Activated naive CD4-positive, alpha-beta T cell (primary cell): ENCODE results near the gene IL18.
"Not testable (repeated sequence)": the region's sequence is repeated elsewhere in the genome, so short reads cannot be mapped to it uniquely, and the experiment has no call there.

Experiments used
- DNase-seq, 4 experiments: peaks; one replicate each; lab custom pipeline; 2025; lab: John Stamatoyannopoulos, UW

IL18 gene

GRCh38 chr11:112167145-112167544, 3.3 kb upstream of the IL18 start, which contains the start of gene TEX12:
TSS of gene TEX12 (plus strand) at chr11:112167372. CDS start at chr11:112169269, 1,897 bp downstream.
- DNase-seq, result no peak

DNA sequence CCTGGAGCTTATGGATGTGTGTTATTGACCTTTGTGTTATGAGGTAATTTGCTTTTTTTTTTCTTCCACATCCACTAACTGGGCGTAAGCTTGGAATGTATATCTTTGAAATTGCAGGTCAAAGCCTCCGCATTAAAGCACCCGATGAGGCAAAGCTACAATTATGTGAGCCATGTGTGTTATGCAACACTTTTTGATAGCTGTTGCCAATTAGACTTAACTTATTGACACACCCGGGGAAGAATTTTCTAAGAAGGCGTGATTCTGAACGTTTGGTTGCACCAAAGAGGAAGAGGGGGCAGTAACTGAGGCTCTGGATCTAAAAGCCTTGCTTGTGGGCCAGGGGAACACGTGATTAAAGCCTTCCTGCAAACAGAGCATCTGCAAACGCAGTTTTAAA, 2.7 kb upstream of the IL18 start:
- DNase-seq, result no peak

GRCh38 chr11:112165049-112165448, 1.2 kb upstream of the IL18 start:
- DNase-seq, result no peak

DNA sequence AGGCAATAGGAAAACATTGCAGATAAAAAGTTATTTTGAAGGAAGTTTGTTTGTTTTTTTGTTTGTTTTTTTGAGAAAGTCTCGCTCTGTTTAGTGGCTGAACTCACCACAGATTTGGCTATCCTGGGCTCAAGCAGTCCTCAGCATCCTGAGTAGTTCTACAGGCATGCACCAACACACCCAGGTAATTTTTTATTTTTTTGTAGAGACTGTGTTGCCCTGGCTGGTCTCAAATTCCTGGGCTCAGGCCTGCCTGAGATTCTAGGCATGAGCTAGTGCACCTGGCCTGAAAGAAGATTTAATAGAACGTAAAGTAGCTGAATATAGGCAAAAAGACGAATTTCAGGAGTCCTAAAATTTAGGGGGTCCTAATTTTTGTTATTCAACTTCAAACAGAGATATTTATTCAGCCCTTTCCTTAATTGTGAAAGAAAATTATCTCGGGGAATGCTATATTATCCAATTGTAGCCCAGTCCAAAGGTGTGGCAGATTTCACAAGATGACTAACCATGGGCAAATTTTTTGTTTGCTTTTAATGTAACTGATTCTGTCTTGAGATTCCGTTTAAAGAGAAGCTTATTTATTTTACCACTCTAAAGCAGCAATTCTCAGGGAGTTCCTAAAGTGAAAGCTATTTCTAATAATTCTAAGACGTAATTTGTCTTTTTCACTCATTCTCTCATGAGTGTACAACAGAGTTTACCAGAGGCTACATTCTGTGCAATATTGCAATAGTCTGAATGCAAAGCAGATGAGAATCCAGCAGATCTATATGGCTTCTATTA, 940 bp downstream of the IL18 start:
- no peak for DNase-seq

GRCh38 chr11:112162200-112162599, 1.7 kb downstream of the IL18 start:
- not testable (repeated sequence) for DNase-seq

- DNase-seq, result no peak
Measured at GRCh38 chr11:112161012-112161411, 2.9 kb downstream of the IL18 start.

DNA sequence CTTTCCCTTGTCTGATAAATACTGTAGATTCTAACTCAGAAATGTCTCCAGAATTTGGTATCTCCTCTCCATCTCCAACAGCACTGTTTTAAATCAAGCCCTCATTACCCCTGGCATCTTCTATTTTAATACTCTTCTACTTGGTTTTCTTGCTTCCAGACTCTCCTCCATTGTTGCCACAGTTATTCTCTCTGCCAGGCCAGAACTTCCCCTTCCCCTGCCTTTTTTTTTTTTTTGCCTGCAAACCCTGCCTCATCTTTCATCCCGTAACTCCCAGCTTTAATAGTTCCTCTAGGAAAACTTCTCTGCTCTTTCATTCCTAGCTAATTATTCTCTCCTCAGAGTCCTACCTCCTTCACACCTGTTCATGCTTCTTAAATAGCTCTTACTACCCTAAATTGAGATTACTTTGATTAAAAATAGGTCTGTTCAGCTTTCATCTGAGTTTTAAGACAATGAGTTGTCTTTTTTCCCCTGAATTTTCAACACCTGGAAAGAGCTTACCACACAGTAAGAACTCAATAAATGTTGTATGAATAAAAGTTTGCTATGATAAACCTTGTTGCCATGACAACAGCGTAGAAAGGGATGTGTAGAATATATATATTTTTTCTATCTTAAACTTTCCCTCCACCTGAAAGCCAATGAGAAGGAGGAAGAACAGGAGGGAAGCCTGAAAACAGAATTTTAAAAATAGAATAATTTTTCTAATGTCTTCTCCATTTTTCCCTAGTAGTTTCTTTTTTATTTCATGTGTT, 3.6 kb downstream of the IL18 start:
- DNase-seq, result no peak

GRCh38 chr11:112159098-112160065, 4.5 kb downstream of the IL18 start:
- no peak for DNase-seq

DNA sequence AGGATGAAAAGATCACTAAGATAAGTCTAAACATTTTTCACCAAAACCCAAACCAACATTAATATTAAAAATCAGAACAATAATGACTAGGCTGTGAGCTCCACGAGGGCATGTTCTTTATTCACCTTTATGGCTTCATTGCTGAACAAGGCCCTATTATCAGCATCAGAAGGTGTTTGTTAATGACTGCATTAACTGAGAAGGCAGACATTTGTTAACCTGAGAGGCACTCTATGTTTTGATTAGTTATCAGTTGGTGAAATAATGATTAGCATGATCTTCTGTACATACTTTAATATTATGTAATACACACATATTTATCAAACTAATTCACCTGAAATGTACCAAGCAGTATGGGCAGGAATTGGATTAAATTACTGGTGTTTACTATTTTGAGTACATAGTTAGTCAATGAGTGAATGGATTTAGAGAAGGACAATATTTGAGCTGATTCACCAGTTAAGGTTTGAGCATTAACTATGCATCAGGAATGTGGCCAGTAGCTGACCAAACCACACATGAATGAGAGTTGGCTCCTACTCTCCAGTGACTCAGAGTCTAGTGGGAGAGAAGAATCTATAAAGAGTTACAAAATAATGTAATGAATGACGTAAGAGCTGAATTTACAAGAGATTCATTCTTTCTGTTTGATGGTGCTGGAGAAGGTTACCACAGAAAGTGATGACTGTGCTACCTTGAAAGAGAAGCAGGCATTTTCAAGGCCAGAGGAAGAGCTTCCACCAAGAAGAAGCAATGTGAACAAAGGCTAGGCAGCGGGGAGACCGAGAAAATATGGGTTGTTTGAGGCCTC, 6.7 kb downstream of the IL18 start:
- DNase-seq, result no peak

DNA sequence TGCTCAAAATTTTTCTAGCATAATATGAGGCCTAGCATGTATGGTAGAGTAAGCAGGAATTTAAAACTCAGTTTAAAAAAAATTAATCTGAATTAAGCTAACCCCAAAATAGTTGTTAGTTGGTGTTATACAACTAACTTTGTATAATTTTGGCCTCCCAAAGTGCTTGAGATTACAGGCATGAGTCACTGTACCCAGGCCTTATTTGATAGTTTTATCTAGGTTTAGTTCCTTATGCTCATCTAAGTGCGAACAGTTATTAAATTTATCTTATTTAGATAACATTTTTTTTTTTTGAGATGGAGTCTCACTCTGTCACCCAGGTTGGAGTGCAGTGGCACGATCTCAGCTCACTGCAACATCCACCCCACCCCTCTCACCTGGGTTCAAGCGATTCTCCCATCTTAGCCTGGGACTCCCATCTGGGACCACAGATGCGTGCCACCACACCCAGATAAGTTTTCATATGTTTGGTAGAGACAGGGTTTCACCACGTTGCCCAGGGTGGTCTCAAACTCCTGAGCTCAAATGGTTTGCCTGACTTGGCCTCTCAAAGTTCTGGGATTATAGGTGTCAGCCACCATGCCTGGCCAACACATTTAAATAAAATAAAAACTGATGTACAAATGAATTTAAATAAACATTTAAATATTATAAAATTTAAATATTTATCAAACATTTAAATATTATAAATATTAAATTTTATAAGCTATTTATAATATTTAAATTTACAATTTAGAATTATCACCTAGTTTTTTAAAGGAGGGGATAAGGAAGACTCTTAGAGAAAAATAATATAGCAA, 7.5 kb downstream of the IL18 start:
- DNase-seq, result no peak

DNA sequence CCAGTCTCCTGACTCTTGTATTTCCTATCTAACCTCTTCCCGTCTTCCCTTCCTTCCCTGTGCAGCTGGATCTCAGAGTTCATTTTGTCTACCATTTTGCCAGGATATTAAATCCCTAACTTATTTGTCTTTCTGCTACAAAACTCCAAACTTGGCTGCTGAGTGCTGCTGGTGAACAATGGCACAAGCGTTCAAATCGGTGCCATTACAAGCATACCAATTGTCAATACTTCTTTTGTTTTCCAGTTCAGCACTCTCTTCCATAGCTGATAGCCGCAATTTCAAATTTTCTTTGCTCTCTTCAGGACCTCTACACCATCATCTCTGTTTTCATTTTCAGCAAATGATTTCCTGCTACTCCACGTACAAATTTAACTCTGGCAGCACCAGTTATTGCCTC, 13.4 kb downstream of the IL18 start:
- DNase-seq, result no peak

- no peak for DNase-seq
Measured at GRCh38 chr11:112143597-112143996, 20.3 kb downstream of the IL18 start.

DNA sequence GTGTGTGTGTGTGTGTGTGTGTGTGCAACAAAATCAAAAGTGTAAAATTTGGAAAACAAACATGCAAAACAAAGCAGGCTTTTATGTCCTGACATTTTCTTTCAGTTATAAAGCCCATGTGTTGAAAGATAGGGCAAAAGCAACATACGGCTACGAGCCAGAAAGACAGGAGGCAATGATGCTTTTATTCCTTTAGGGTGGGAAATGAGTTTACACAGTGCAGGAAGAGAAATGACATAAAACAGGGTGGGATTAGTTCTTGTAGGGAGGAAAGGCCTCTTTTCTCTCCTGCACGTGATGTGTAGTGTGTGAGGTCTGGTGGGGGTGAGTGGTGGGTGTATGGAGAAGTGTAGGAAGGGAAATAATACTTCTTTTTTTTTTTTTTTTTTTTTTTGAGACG, 29.4 kb downstream of the IL18 start:
- DNase-seq, result no peak

DNA sequence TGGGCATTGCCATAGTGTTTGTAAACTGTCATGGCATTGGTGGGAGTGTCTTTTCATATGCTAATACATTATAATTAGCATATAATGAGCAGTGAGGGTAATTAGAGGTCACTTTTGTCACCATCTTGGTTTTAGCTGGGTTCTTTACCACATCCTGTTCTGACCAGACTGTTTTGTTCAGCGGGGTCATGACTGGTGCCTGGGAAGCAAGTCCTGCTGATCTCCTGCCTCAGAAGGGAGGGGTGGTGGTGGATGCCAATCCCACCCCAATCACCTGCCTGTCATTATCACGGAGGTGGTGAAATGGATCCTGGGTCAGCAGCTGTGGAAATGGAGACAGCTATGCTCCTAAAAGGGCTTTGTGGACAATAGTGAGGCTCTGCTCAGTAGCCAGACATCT, 31.2 kb downstream of the IL18 start:
- no peak for DNase-seq

- no peak for DNase-seq
Measured at GRCh38 chr11:112129656-112130055, 34.2 kb downstream of the IL18 start.

DNA sequence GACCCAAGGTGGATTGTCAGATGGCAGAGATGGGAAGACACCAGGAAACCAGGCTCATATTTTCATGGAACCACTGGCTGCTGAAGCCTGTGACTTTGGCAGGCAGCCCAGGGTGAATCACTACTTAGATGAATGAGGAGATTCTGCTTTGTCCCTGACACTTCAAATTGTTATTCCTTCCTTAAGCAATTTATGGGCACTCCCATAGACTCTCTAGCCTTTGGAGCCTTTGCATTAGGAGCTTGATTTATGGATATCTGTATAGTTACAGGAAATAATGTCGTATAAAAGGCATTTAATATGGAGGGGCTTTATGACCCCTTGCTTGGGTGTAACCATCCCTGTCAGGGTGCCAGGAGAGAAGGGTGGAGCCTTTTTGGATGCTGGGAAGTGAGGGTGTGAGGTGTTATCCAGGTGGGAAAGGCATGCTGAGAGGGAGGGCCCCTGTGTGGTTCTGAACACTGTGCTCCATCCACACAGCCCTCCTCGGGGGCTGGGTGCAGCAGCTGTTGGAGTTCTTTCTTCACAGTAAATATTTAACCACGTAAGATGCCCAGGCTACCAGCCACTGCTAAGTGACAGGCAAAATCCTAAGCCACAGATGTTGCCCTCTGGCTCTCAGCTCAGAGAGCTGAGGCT, 35.3 kb downstream of the IL18 start:
- no peak for DNase-seq

- DNase-seq, result no peak
Measured at GRCh38 chr11:112127056-112127455, 36.8 kb downstream of the IL18 start.

DNA sequence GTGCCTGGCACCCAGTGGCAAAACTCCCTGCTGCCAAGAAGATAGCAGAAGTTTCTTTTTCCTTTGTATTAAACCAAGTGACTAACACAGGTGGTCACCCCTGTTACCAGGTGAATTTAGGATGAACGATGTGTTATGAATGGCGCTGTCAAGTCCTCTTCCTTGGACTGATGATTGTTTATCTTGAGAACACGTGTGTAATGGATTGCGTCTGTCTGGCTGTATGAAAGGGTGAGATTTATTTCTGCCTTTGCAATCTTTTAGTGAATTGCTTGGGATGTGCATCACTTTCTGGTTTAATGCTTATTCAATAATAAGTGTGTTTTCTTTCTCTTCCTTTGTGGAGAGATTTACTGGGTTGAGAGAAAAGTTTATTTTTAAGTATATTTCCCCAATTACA, 40.8 kb downstream of the IL18 start:
- no peak for DNase-seq

- DNase-seq, result no peak
Measured at GRCh38 chr11:112121981-112122615, 41.8 kb downstream of the IL18 start.

GRCh38 chr11:112118176-112118575, 45.7 kb downstream of the IL18 start:
- no peak for DNase-seq
